H54 (cell line): ENCODE measurements around the gene E2F4.

Experiments used
- DNase-seq: peaks from one replicate; pipeline ENCODE4 v3.0.0; 2011; ENCODE audit warnings: low spot score, mixed read lengths; ENCODE audit not compliant: insufficient read length
- FAIRE-seq: peaks from 3 replicates; lab custom pipeline; 2011; peaks lifted over from hg19 to GRCh38; lab: Jason Lieb, UNC
- POLR2A ChIP-seq: IDR thresholded peaks from 2 replicates; pipeline ENCODE4 v1.6.1; 2011; ENCODE audit warnings: low read depth, mild to moderate bottlenecking, low read length

The E2F4 gene

GRCh38 chr16:67186550-67186950 is 5.4 kb upstream of the E2F4 start:
- TF ChIP-seq POLR2A, result no peak
- DNase-seq (peak; percentile 92), FAIRE-seq (no peak)

- FAIRE-seq, result no peak
- no peak for DNase-seq
- no peak for TF ChIP-seq POLR2A
Measured at GRCh38 chr16:67187175-67187890, 4.6 kb upstream of the E2F4 start.

DNA sequence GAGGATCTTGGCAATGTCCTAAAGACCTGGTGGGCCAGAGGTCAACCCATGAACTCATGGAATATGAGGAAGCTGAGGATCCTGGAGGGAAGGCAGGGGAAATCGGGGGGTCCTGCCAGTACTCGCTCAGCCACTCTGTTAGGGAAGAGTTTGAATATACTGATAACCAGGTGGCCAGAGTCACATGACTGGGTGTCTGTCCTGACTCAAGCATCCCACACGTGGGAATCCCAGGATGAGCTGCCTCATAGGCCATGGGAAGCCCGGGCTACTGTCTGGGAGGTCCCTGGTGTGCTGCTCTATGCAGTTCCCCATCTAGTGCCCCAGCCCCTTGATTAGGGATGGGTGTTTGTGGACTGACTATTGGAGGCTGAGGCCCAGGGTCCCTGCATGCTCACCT is 3.6 kb upstream of the E2F4 start:
- TF ChIP-seq POLR2A, result no peak
- DNase-seq (no peak), FAIRE-seq (no peak)

DNA sequence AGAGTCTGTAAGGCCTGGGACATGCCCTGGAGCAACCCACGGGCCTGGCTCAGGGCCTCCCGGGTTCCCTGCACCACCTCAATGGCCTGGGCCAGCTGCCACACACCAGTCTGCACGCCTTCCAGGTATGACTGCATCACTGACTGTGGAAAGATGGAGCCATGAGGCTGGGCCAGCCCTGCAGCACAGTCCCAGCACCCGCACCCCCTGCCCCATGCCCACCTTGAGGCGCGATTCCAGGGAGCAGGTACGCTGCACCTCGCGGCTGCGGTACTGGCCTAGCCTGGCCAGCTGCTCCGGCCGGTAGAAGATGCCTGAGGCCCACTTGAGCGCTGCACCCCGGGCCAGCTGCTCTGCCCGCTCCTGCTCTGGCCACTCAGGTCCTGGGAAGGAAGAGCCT is 3.2 kb upstream of the E2F4 start:
- no peak for TF ChIP-seq POLR2A
- FAIRE-seq, result no peak

DNA sequence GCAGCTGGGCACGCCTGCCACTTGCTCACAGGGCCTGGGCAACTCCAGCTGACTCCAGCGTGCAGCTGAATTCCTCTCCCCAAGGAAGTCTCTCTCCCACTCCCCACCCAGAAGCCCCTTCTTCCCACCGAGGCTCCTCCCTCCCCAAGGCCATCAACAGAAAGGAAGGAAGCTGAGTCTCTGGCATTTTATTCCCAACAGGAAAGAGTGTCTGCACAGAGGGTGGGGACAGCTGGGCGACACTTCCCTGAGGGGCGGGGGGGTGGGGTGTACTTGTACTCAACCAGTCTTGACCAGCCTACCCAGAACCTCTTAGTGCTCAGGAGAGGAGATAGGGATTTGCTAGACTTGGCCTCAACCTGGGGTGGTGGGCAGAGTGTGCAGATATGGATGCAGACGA is 1.9 kb upstream of the E2F4 start, which contains the start of gene EXOC3L1:
EXOC3L1 (minus strand) TSS at position 96 of the 400 bp plus-strand sequence. CDS start 460 bp downstream, outside the sequence.
- DNase-seq (no peak), FAIRE-seq (no peak)
- no peak for TF ChIP-seq POLR2A

More for the DNA sequence above, 3.2 kb upstream of the E2F4 start:
- no peak for DNase-seq

DNA sequence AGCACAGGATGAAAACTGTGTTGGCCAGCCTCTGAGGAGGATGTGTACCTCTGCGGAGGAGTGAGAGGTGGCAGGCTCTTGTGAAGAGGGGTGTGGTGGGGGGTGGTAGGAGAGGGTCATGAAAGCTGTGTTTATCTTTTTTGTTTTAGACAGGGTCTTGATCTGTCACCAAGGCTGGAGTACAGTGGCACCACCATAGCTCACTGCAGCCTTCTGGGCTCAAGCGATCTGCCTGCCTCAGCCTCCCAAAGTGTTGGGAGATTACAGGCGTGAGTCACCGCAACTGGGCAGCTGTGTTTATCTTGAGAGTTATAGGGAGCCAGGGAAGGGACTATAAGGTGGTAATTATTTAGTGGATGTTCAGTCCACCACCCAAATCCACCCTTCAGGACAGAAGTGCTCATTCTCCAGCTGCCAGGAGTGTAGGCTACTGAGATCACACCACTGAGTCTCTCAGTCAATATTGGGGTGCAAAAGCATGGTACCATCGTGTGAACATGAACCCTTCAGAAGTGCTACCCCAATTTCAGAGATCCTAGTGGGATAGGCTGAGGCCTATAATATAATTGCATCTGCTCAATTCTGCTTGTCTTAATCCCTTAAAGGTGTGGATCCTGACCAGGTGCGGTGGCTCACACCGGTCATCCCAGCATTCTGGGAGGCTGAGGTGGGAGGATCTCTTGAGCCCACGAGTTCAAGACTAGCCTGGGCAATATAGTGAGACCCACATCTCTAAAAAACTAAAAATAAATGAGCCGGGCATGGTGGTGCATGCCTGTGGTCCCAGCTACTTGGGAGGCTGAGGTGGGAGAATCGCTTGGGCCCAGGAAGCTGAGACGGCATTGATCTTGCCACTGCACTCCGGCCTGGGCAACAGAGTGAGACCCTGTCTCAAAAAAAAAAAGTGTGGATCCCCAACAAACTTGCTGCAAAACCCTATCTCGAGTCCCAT is 1.2 kb upstream of the E2F4 start:
- DNase-seq (no peak), FAIRE-seq (no peak)
- TF ChIP-seq POLR2A, result no peak

GRCh38 chr16:67191411-67191994 is 452 bp upstream of the E2F4 start:
- FAIRE-seq (no peak), DNase-seq (no peak)
- no peak for TF ChIP-seq POLR2A

DNA sequence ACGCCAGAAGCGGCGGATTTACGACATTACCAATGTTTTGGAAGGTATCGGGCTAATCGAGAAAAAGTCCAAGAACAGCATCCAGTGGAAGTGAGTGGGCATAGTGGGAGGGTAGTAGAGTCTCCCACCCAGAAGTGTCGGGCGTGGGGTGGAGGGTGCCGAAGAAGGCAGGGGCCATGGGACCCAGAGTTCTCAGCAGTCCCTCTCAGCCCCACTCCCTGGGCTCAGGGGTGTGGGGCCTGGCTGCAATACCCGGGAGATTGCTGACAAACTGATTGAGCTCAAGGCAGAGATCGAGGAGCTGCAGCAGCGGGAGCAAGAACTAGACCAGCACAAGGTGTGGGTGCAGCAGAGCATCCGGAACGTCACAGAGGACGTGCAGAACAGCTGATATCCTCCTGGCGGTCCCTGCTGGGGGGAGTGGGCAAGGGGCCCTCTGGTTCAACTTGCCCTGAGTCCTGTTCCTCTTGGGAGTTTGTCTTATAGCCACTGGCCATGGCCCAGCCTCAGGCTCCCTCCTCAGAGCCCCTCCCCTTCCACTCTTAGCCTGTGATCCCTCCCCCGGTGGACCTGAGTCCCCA is 916 bp downstream of the E2F4 start:
- TF ChIP-seq POLR2A, result no peak
- FAIRE-seq, result no peak
- DNase-seq, result no peak

DNA sequence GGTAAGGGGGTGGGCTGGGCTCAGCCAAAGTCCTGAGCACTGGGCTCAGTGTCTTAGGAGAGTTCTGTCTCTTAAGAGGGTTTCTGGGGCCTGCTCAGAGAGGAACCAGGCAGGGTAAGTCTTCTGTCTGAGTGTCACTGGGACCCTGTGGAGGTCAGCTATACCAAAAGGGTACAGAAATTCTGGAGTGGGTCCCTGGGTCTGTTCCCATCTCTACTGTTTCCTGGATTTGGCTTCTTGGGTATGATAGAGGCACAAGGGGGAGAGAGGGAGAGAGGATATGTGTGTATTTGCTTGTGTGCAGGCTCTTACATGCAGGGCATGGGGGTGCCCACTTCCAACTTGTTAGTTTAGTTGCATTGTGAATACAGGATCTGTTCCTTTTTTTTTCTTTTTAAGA is 1.6 kb downstream of the E2F4 start:
- FAIRE-seq (no peak), DNase-seq (no peak)
- no peak for TF ChIP-seq POLR2A

- FAIRE-seq, result no peak
- no peak for DNase-seq
- no peak for TF ChIP-seq POLR2A
Measured at GRCh38 chr16:67194260-67194659, 2.3 kb downstream of the E2F4 start.

- FAIRE-seq (no peak), DNase-seq (no peak)
- no peak for TF ChIP-seq POLR2A
Measured at GRCh38 chr16:67195676-67196075, 3.7 kb downstream of the E2F4 start.

GRCh38 chr16:67196881-67197280 is 4.9 kb downstream of the E2F4 start:
- DNase-seq (no peak), FAIRE-seq (no peak)
- no peak for TF ChIP-seq POLR2A

DNA sequence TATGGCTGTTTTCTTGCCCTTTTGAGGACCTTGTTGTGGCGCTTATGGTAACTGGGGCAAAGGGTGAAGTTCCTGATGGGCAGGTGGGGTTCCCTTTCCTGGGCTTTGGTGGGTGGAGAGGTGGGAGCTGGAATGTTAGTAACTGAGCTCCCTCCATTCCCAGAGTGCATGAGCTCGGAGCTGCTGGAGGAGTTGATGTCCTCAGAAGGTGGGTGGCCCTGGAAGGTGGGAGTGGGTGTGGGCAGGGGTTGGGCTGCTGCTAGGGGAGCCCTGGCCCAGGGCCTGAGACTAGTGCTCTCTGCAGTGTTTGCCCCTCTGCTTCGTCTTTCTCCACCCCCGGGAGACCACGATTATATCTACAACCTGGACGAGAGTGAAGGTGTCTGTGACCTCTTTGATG is 5.7 kb downstream of the E2F4 start:
- no peak for DNase-seq

DNA sequence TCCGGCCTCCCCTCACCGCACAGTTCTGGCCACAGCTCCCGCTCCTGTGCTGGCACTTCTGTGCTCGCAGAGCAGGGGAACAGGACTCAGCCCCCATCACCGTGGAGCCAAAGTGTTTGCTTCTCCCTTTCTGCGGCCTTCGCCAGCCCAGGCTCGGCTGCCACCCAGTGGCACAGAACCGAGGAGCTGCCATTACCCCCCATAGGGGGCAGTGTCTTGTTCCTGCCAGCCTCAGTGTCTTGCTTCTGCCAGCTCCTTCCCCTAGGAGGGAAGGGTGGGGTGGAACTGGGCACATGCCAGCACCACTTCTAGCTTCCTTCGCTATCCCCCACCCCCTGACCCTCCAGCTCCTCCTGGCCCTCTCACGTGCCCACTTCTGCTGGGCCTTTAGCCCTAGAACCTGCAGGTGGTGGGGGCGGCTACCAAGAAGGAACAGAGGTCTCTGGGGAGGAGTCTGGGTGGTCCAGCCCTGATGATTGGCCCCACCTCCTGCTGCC is 6.3 kb downstream of the E2F4 start:
- TF ChIP-seq POLR2A, result no peak
- FAIRE-seq, result no peak
- DNase-seq, result no peak

More for the DNA sequence above, 5.7 kb downstream of the E2F4 start:
- no peak for TF ChIP-seq POLR2A
- no peak for FAIRE-seq
